Memory B cell (primary cell): ENCODE results near the gene SFPQ.

Experiments used
- ATAC-seq: fragments of 150-1000 bp; cut with Tn5 transposase; 2 replicates; pipeline ENCODE4 v1.10.0; 2021; ENCODE audit warnings: low read depth, mild to moderate bottlenecking, moderate library complexity
- DNase-seq, 2 donors: peaks; one replicate each; pipeline ENCODE4 v3.0.0; 2022; ENCODE audit warnings: low spot score in 2 of 2
- H3K27ac Mint-ChIP-seq: one replicate; pipeline ENCODE4 v1.8.0; 2022; ENCODE audit warnings: mild to moderate bottlenecking, moderate library complexity, mixed read lengths
- H3K27me3 Mint-ChIP-seq: one replicate; pipeline ENCODE4 v1.8.0; 2022; ENCODE audit warnings: mixed read lengths
- H3K36me3 Mint-ChIP-seq: one replicate; pipeline ENCODE4 v1.8.0; 2022; ENCODE audit warnings: mild to moderate bottlenecking, mixed read lengths
- H3K4me1 Mint-ChIP-seq: one replicate; pipeline ENCODE4 v1.8.0; 2022; ENCODE audit warnings: mixed read lengths
- H3K4me3 Mint-ChIP-seq: one replicate; pipeline ENCODE4 v1.8.0; 2022; ENCODE audit warnings: mild to moderate bottlenecking, moderate library complexity, mixed read lengths
- H3K9me3 Mint-ChIP-seq: one replicate; pipeline ENCODE4 v1.8.0; 2022; ENCODE audit warnings: mixed read lengths

The SFPQ gene

DNA sequence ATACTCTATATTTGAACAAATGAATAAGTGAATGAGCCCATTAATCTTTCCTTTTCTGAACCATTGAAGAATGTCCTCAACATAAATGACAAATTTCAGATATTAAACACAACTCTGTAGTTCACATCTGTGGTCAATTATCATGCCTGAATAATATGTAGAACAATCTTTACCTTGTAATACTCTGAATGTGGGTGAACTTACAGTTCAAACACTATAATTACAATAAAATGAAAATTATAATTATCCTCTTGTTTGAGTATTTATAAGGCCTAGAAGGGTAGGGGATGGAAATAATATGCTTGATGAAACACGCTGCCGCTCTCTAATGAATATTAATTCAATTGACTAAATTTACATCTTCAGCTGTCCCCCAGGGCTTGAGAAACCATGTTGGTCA, 8.7 kb upstream of the SFPQ start:
- DNase-seq, result no peak
- peaks cover 6% of the 10 kb centered on the region for H3K4me1 Mint-ChIP-seq
- no peaks in the 10 kb centered on the region for H3K9me3 Mint-ChIP-seq
- no peak overlapping the region for H3K4me3 Mint-ChIP-seq
- H3K27me3 Mint-ChIP-seq, result no peaks in the 10 kb centered on the region
- no peak for ATAC-seq
- H3K36me3 Mint-ChIP-seq, result no peaks in the 10 kb centered on the region
- no peak overlapping the region for H3K27ac Mint-ChIP-seq

DNA sequence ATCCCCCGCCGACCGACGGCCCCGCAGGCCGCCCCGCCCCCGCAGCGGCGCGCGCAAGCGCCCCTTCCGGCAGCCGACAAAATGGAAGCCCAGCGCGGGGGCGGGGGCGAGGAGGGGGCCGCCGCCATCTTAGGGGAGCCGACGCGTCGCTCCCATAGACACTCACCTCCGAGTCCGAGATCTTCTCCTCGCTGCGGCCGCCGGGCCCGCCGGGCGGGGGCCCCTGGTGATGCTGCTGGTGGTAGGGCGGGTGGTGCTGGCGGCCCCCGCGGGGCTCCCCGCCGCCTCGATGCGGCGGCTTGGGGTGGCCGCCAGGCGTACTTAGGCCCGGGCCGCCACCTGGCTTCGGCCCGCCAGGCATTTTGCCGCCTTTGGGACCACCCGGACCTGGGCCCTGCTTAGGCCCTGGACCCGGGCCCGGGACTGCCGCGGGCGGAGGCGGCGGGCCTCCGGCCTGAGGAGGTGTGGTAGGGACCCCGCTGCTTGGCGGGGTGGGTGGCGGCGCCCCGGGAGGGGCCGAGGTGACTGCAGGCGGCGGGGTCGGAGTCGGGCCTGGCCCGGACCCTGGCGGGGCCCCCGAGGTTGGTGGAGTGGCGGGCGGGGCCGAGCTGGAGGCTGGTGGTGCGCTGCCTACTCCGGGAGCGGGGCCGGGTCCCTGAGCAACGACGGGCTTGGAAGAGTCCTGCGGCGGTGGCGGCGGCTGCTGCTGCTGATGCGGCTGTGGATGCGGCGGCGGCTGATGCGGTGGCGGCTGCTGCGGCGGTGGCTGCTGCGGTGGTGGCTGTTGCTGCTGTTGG, 691 bp downstream of the SFPQ start:
- ATAC-seq (peak; percentile 59), DNase-seq (peak; percentile 89)
- peaks cover 29% of the 10 kb centered on the region for H3K4me1 Mint-ChIP-seq
- H3K27ac Mint-ChIP-seq, result peak overlapping the region; percentile 95
- peak overlapping the region; percentile 95 for H3K4me3 Mint-ChIP-seq
- peaks cover 39% of the 10 kb centered on the region for H3K36me3 Mint-ChIP-seq
- H3K27me3 Mint-ChIP-seq, result no peaks in the 10 kb centered on the region
- H3K9me3 Mint-ChIP-seq, result no peaks in the 10 kb centered on the region

DNA sequence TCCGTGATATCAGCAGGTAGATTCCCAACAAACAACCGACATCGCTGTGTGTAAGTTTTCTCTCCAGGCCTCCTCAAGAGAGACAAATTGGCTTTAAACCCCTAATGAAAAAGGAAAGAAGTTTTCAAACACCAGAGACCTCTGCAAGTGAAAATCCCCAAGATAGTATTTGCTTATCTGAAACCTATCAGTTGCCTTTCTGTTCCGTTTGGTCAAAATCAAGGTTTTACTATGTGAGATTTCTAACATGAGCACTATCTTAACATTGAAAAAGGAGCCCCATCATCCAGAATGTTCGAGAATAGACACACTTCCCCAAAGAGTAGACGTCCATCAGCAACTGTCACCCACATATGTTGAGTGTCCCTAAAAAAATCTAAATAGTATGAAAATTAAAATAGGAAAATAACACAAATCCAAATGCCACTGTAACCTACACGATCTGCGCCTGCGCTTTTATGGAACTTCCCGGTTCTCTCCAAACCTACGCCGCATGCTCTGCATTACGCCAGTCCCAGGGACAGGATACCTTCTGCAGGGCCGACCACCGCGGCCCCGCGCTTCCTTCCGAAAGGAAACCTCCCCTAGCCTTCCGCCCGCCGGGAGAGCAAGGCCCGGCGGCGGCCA, 1.4 kb downstream of the SFPQ start:
- Mint-ChIP-seq H3K4me3 (peak overlapping the region; percentile 95), H3K36me3 (peaks cover 44% of the 10 kb centered on the region), H3K27me3 (no peaks in the 10 kb centered on the region), H3K4me1 (peaks cover 29% of the 10 kb centered on the region), H3K27ac (peak overlapping the region; percentile 95), H3K9me3 (no peaks in the 10 kb centered on the region)
- ATAC-seq (no peak), DNase-seq (no peak)

DNA sequence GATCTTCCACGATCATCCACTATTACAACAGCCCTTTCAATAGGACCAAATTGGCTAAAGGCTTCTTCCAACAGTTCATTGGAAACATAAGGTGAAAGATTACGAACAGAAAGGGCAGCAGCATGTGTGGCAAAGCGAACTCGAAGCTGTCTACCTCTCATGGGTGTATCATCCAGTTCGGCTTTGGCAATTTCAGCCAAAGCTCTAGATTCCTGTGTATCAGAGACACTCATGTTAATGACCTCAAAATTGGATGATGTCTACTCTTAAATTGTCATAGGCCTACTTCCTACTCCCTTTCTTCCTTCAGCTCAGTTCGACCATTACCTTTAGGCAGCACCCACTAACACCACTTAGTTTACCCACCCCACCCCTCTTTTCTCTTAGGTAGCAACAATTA, 2.2 kb downstream of the SFPQ start:
- no peak for ATAC-seq
- H3K4me3 Mint-ChIP-seq, result peak overlapping the region; percentile 95
- H3K9me3 Mint-ChIP-seq, result no peaks in the 10 kb centered on the region
- DNase-seq, result no peak
- H3K27ac Mint-ChIP-seq, result peak overlapping the region; percentile 95
- no peaks in the 10 kb centered on the region for H3K27me3 Mint-ChIP-seq
- peaks cover 32% of the 10 kb centered on the region for H3K4me1 Mint-ChIP-seq
- peaks cover 47% of the 10 kb centered on the region for H3K36me3 Mint-ChIP-seq

DNA sequence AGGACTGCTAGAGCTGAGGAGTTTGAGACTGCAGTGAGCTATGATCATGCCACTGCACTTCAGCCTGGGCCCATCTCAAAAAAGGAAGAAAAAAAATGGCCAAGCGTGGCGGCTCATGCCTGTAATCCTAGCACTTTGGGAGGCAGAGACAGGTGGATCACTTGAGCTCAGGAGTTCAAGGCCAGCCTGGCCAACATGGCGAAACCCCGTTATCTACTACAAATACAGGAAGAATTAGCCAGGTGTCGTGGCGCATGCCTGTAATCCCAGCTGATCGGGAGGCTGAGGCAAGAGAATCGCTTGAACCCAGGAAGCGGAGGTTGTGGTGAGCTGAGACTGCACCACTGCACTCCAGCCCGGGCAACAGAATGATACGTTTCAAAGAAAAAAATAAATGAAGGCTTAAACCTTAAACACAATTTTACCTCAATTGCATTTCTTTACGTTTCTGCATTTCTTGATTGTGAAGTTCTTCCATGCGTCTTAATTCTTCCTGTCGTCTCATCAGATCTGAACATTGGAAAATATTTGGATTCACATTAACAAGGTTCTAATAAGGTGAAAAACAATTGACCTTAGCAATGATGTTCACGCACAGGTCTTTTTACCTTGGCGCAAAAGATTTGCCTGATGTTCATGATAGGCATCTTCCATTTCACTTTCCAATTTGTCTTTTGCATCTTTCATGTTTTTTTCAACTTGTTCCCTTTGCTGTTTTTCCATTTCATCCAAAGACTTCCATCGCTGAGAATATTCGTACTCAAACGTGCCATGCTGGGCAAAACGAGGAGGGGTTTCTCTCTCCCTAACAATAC, 4.2 kb downstream of the SFPQ start:
- no peaks in the 10 kb centered on the region for H3K9me3 Mint-ChIP-seq
- peaks cover 38% of the 10 kb centered on the region for H3K4me1 Mint-ChIP-seq
- peak overlapping the region; percentile 55 for H3K27ac Mint-ChIP-seq
- no peak for ATAC-seq
- H3K27me3 Mint-ChIP-seq, result no peaks in the 10 kb centered on the region
- DNase-seq, result no peak
- H3K4me3 Mint-ChIP-seq, result no peak overlapping the region
- peaks cover 62% of the 10 kb centered on the region for H3K36me3 Mint-ChIP-seq

DNA sequence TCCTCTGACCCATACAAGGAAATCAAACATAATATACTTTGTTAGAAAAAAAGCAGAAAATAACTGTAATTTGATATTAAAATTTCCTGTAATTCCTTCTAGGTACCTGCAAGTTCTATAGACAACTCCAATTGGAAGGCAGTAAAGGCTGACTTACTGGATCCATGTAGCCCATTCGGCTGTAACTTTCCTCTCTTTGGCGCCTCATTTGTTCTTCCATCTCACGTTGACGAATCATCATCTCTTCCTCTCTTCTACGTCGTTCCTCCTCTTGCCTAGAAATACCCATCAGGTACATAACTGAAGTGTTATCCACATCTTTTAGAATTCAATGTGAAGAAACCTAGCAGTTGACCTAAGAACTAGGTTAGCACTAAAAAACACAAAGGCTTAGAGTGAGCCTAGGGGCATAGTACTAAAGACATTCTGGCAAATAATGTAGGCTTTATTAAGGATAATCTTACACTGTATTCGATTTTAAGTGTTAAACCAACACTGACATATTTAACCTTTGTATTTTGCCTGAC, 5.1 kb downstream of the SFPQ start:
- Mint-ChIP-seq H3K36me3 (peaks cover 67% of the 10 kb centered on the region), H3K27ac (peak overlapping the region; percentile 67)

DNA sequence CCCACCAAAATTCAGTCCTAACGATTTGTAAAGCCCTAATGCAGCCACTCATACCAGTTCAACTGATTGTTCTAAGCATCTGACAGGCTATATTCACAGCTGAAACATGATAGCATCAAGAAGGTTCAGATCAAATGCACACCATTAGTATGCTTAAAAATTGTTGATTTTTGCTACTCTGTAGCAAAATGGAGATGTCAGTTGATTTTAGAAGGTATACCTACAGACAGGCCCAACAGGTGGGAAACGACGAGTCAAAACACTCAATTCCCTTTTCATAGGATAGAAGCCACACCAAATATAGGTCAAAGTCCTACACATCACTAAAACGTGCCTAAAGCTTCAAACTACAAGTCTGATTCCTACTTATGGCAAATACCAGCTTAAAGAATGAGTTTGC, 6.7 kb downstream of the SFPQ start:
- H3K4me3 Mint-ChIP-seq, result no peak overlapping the region
- no peaks in the 10 kb centered on the region for H3K9me3 Mint-ChIP-seq
- H3K27me3 Mint-ChIP-seq, result no peaks in the 10 kb centered on the region
- H3K4me1 Mint-ChIP-seq, result peaks cover 38% of the 10 kb centered on the region
- H3K36me3 Mint-ChIP-seq, result peaks cover 70% of the 10 kb centered on the region
- no peak overlapping the region for H3K27ac Mint-ChIP-seq
- ATAC-seq, result no peak
- no peak for DNase-seq

More for the DNA sequence above, 5.1 kb downstream of the SFPQ start:
- H3K27me3 Mint-ChIP-seq, result no peaks in the 10 kb centered on the region
- ATAC-seq (no peak), DNase-seq (no peak)
- peaks cover 36% of the 10 kb centered on the region for H3K4me1 Mint-ChIP-seq
- H3K9me3 Mint-ChIP-seq, result no peaks in the 10 kb centered on the region
- H3K4me3 Mint-ChIP-seq, result no peak overlapping the region

DNA sequence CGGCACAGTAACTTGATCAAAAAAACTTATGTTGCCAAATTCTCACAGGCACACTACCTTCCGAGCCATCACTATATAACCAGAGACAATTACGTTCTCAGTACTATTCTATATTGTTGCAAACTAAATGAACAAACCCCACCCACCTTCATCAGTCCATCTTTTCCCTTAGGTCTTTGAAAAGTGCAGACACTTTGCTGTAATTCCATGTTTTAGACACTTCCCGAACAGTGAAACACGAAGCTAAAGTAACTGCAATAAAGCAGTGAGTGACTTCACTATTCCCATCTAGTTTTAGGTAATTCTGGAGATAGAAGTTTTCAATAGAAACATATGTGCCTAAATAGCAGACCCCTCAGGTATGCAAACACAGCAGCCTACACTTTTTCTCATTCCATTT, 7.7 kb downstream of the SFPQ start:
- no peak overlapping the region for H3K27ac Mint-ChIP-seq
- no peaks in the 10 kb centered on the region for H3K9me3 Mint-ChIP-seq
- H3K4me1 Mint-ChIP-seq, result peaks cover 37% of the 10 kb centered on the region
- ATAC-seq (no peak), DNase-seq (no peak)
- no peaks in the 10 kb centered on the region for H3K27me3 Mint-ChIP-seq
- no peak overlapping the region for H3K4me3 Mint-ChIP-seq
- peaks cover 68% of the 10 kb centered on the region for H3K36me3 Mint-ChIP-seq

DNA sequence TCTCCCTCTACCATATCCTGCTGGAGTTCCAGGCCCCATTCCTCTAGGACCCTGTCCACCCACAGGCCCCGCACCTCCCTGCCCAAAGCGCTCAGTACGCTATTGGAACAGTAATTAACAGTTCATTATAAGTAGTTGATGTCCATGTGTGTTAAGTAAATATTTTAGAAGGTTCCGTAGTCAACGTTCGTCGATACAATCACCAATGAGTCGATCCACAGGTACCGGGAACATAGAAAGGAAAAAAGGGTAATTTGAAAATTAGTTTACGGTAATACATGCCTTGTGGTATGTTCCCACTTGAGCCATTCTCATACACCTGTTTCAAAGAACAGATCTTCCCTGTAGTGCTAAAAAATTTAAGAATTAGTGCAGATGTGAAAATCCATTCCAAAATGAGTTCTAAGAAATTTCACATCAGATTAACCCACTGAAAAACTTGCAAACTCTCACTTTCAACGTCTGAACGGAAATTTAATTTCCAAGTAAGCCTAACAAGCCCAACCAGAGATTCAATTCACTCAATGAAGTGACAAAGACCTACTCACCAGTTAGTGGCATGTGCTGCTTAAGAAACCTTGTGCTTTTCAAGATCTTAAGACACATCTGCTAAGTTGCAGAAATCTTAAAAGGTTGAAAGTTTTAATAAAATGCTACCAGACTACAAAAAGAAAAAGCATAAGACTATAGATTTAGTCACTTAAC, 8.3 kb downstream of the SFPQ start:
- DNase-seq (no peak), ATAC-seq (no peak)
- Mint-ChIP-seq H3K9me3 (no peaks in the 10 kb centered on the region), H3K27me3 (no peaks in the 10 kb centered on the region), H3K27ac (no peak overlapping the region), H3K36me3 (peaks cover 66% of the 10 kb centered on the region), H3K4me1 (peaks cover 39% of the 10 kb centered on the region), H3K4me3 (no peak overlapping the region)

DNA sequence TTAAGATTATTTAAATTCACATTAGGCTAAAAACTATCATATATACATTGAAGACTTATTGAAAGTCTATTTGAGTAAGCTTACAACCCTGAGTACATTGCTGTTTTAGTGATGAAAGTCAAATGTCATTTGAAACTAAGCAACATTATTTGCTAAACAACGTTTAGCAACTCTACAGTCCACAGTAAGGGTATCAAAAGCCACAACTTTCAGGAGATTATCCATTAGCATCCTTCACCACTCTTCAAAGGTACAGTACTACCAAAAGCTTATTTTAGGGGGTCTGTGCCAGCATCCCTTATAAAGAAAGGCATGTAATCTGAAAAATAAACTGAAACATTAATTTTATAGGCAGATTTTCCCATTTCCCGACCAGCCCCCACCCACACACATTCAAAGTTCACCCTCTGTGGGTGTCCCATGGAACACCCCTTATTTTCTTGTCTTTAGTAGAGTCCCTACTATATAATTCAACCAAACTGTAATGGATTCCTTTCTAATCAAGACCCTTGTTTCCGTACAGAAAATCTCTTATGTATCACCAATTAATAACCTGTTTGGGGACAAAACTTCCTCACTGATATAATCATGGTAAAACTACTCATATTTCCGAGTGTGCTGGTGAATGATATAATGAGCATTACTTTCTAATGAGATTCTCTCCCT, 11.0 kb downstream of the SFPQ start:
- DNase-seq (no peak), ATAC-seq (no peak)
- Mint-ChIP-seq H3K4me3 (no peak overlapping the region), H3K27me3 (no peaks in the 10 kb centered on the region), H3K4me1 (peaks cover 26% of the 10 kb centered on the region), H3K36me3 (peaks cover 50% of the 10 kb centered on the region), H3K9me3 (no peaks in the 10 kb centered on the region), H3K27ac (peak overlapping the region; percentile 47)

DNA sequence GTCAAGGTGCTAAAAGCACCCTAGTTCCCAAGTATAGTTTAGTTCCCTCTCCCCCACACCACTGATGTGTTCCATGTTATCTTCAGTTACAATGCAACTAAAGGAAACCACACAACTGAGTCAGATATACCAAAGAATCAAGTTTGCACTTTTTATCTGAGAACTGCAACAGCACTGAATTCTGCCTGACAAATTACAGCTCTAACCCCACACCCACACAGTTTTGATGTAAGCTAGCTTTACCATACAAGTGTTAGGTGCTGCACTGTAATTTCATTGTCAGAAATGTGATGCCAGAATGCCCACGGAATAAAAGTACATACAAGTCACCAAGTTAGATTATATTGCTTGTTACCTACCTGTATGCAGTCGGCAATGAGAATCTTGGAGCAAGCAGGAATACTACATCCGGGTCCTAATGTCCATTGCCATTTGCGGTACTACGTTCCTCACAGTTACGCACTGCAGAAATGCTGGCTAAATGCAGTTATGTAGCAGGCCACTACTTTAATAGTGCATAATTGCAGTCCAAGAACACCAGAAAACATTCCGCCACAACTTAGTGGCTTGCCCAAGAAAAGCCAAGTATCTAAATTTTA, 12.1 kb downstream of the SFPQ start:
- H3K27ac Mint-ChIP-seq, result peak overlapping the region; percentile 22
- H3K36me3 Mint-ChIP-seq, result peaks cover 47% of the 10 kb centered on the region
- peaks cover 24% of the 10 kb centered on the region for H3K4me1 Mint-ChIP-seq
- no peaks in the 10 kb centered on the region for H3K27me3 Mint-ChIP-seq
- ATAC-seq, result no peak
- H3K4me3 Mint-ChIP-seq, result no peak overlapping the region
- no peaks in the 10 kb centered on the region for H3K9me3 Mint-ChIP-seq
- no peak for DNase-seq

DNA sequence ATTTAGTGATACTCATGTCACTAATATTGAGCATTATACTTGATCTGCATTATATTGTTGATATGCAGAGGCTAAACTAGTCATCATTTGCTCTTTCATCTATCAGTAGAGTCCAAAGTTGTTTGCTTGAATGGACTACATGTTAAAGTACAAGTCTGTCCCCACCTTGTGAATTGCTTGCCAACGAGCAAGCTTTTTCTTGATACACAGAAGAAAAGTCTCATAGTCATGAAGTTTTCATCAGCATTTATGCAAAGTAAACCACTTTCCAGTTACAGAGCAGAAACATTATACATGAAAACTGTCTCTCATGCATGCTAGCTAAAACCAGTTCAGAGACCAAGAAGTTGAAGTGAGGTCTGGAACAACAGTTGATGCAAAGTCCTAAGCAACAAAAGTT, 13.0 kb downstream of the SFPQ start:
- no peak for ATAC-seq
- Mint-ChIP-seq H3K27me3 (no peaks in the 10 kb centered on the region), H3K4me3 (no peak overlapping the region), H3K36me3 (peaks cover 45% of the 10 kb centered on the region), H3K4me1 (peaks cover 20% of the 10 kb centered on the region), H3K27ac (no peak overlapping the region), H3K9me3 (no peaks in the 10 kb centered on the region)
- DNase-seq, result no peak

DNA sequence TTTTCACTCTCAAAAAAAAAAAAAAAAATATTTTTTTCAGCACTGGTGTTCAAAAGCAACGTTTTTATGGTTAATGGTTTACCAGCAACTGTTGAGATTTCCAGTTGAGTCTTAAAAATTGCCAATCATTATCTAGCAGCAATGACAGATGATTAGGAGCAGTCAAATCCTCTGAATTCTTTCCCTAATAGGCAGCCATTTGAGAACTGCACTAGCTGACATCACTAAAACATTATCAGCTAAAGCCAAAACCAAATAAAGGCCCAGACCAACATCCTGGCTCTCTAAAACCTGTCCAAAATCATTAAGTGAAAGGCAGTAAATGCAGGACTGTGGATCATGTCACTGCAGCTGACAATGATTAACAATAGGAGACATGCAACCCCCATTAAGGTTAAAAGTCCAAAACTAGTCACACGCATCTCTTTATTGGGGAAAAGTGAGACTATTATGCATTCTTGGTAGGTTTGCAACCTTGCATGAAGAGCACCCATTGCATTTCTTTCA, 14.0 kb downstream of the SFPQ start:
- DNase-seq (no peak), ATAC-seq (no peak)
- Mint-ChIP-seq H3K4me3 (no peak overlapping the region), H3K36me3 (peaks cover 37% of the 10 kb centered on the region), H3K9me3 (no peaks in the 10 kb centered on the region), H3K27ac (no peak overlapping the region), H3K4me1 (peaks cover 17% of the 10 kb centered on the region), H3K27me3 (no peaks in the 10 kb centered on the region)
